Measurements from ENCODE around the gene SLC6A12. TPM values are rescaled to one million over a fixed set of nuclear protein-coding genes. Genes with fewer than 3 reads are reported as not detected.
A peak's percentile ranks its signal among the peaks of the same experiment; 100 is the strongest.

Gene SLC6A12
- total and polyA plus RNA-seq, 9 of the 15 experiments (the other 6 are each of a cell fraction or from before 2014, with no cell fraction given) = not detected

DNA sequence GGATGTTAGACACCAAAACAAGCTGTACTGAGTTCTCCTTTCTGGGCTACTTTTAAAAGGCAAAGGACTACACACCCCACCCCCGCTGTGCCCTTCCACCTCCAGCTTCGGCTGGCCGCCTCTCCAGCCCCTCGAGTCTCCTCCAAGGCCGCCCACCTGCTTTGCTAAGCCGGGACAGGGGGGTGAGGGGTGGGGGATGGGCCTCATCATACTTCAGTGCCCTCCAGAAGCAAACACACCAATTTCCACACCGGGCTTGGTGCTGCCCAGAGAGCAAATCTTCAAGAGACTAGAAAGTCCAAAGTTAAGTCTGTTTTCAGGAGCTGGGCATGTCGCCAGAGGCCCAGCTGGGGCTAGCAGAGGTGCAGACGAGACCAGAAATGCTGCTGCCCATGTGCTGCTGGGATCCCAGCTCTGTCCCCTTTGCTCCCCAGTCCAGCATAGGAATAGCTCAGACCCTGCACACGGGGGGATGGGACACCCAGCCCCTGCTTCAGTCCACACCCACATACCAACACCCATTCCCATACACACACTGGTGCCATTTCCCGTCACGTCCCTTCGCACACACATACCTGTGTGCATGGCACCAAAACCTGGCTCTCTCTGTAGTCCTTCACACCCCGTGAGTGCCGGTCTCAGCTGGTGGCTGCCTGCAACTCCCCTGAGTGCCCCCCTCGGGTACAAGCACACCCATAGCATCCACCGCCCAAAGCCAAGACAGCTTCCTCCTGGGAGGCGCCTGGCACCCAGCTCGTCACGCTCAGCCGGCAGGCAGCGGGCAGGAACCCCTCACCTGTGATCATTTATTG, 1.0 kb downstream of the SLC6A12 start:
- Histone ChIP-seq H3K9ac (ENCODE audit: insufficient read depth in 1 of 2, low read depth in 2 of 2, low read length in 2 of 2) (no peak overlapping the region), H3K9me1 (ENCODE audit: control insufficient read depth, insufficient read depth, low read length) (no peaks in the 10 kb centered on the region), H3K79me2 (ENCODE audit: control insufficient read depth, insufficient read depth, low read length) (no peaks in the 10 kb centered on the region), H3K4me1 (replicated peaks in 1 of 2; ENCODE audit: control insufficient read depth in 2 of 2, insufficient read depth in 2 of 2, low read length in 2 of 2) (no peaks in the 10 kb centered on the region; a peak in 1 of 5 replicates), H3K9me3 (replicated peaks; ENCODE audit: control insufficient read depth, insufficient read depth, low read depth, low read length) (no peaks in the 10 kb centered on the region), H3K4me2 (ENCODE audit: insufficient read depth, low read length) (no peak overlapping the region), H2AFZ (ENCODE audit: low read depth, low read length) (no peak overlapping the region), H3K27ac (ENCODE audit: extremely low read depth, low read depth, low read length) (no peak overlapping the region), H3K4me3 (no peak overlapping the region), H4K20me1 (replicated peaks; ENCODE audit: control insufficient read depth, insufficient read depth, low read length) (no peaks in the 10 kb centered on the region), H3K36me3 (ENCODE audit: control insufficient read depth, insufficient read depth, low read length) (no peaks in the 10 kb centered on the region), H3K27me3 (ENCODE audit: control insufficient read depth in 2 of 2, insufficient read depth in 2 of 2, low read length in 2 of 2) (peaks cover 30 to 71% of the 10 kb centered on the region in 2 experiments)
- 4% methylated on average over 8 of the region's 22 CpGs for WGBS (ENCODE audit: insufficient coverage, low coverage, missing lambda C conversion rate)
- in situ Hi-C loops (cut with MboI) = no loop called here
- no TSS peak for BruUV-seq (replicated peaks)
- no peak for ATAC-seq
- TF ChIP-seq ZNF24 (IDR thresholded peaks at IDR 0.05) = no peak
- TF ChIP-seq ELF2 (CRISPR knock-in tag; IDR thresholded peaks at IDR 0.05) = no peak
- ChIA-PET POLR2A (no interaction called here), CTCF (ENCODE audit: low intra/inter-chr PET ratio) (no interaction called here)
- no peak for FAIRE-seq
- intact Hi-C loops (cut with micrococcal nuclease) = no loop called here
- no peak for DNase-seq (ENCODE audit: extremely low read depth in 1 of 4, low spot score in 3 of 4)

DNA sequence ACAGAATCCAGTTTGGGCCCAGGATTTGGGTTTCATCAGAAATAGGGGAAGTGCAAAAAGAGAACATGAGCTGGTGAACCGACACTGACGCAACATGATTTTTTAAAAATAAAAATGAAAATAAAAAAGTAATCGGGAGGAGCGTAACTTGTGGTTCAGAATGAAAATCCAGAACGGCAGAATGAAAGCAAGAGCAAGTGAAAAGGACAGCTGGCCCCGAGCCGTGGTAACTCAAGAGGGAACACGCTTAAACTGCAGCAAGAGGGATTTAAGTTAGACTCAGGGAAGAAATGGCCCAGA, 1.6 kb downstream of the SLC6A12 start:
- FAIRE-seq = no peak
- intact Hi-C loops (cut with micrococcal nuclease) (no loop called here), in situ Hi-C loops (cut with MboI) (no loop called here)
- Histone ChIP-seq H3K4me1 (replicated peaks in 1 of 2; ENCODE audit: control insufficient read depth in 2 of 2, insufficient read depth in 2 of 2, low read length in 2 of 2) (no peaks in the 10 kb centered on the region; a peak in 1 of 5 replicates), H3K9me3 (replicated peaks; ENCODE audit: control insufficient read depth, insufficient read depth, low read depth, low read length) (no peaks in the 10 kb centered on the region), H3K4me2 (ENCODE audit: insufficient read depth, low read length) (no peak overlapping the region), H4K20me1 (replicated peaks; ENCODE audit: control insufficient read depth, insufficient read depth, low read length) (no peaks in the 10 kb centered on the region), H3K79me2 (ENCODE audit: control insufficient read depth, insufficient read depth, low read length) (no peaks in the 10 kb centered on the region), H3K36me3 (ENCODE audit: control insufficient read depth, insufficient read depth, low read length) (no peaks in the 10 kb centered on the region), H3K9me1 (ENCODE audit: control insufficient read depth, insufficient read depth, low read length) (no peaks in the 10 kb centered on the region), H3K4me3 (no peak overlapping the region), H3K9ac (ENCODE audit: insufficient read depth in 1 of 2, low read depth in 2 of 2, low read length in 2 of 2) (no peak overlapping the region), H2AFZ (ENCODE audit: low read depth, low read length) (no peak overlapping the region), H3K27me3 (ENCODE audit: control insufficient read depth in 2 of 2, insufficient read depth in 2 of 2, low read length in 2 of 2) (peaks cover 30 to 74% of the 10 kb centered on the region in 2 experiments), H3K27ac (ENCODE audit: extremely low read depth, low read depth, low read length) (no peak overlapping the region)
- ATAC-seq = no peak
- no TSS peak for BruUV-seq (replicated peaks)
- DNase-seq (ENCODE audit: extremely low read depth in 1 of 4, low spot score in 3 of 4) = no peak
- POLR2A ChIA-PET = no interaction called here
- CTCF ChIA-PET (ENCODE audit: low intra/inter-chr PET ratio) = no interaction called here
- WGBS (ENCODE audit: insufficient coverage, low coverage, missing lambda C conversion rate) = 4% methylated on average over 8 of the region's 8 CpGs
- peak; percentile 17 for TF ChIP-seq RBM25 (IDR thresholded peaks at IDR 0.05; ENCODE audit: low read depth, low read length, severe bottlenecking)
- TF ChIP-seq SREBF1 (IDR thresholded peaks at IDR 0.05; ENCODE audit: borderline replicate concordance, low read depth, low read length) = no peak
- no peak for TF ChIP-seq RBM14 (IDR thresholded peaks at IDR 0.05; ENCODE audit: borderline replicate concordance, insufficient read depth, low read depth, low read length)
- no peak for TF ChIP-seq ELF4 (CRISPR knock-in tag; IDR thresholded peaks at IDR 0.05)
- TF ChIP-seq SPI1 (IDR thresholded peaks at IDR 0.05; ENCODE audit: borderline replicate concordance, low read depth, low read length) = peak; percentile 63; the same call in 1 of the 2 replicates
- TF ChIP-seq BRD9 (IDR thresholded peaks at IDR 0.05; ENCODE audit: low read depth, partially characterized antibody) = no peak
- no peak for TF ChIP-seq ZNF76 (CRISPR knock-in tag; IDR thresholded peaks at IDR 0.05; ENCODE audit: borderline replicate concordance)
- no peak for TF ChIP-seq PRPF4 (IDR thresholded peaks at IDR 0.05; ENCODE audit: insufficient read depth, low read depth, low read length, poor library complexity, severe bottlenecking)
